Fibroblast of mammary gland (primary cell): ENCODE measurements around the gene COQ10B.
A peak's percentile ranks its signal among the peaks of the same experiment; 100 is the strongest.

ENCODE experiments used
- DNase-seq: peaks from one replicate; pipeline ENCODE4 v3.0.0-alpha.2; 2010; ENCODE audit warnings: low read depth
- H3K4me3 ChIP-seq: 2 replicates; pipeline ENCODE4 v1.5.1; 2011; ENCODE audit warnings: low read depth, mild to moderate bottlenecking, low read length, moderate library complexity; ENCODE audit not compliant: control insufficient read depth
- TF ChIP-seq, protein P1 (sequence below): conservative IDR thresholded peaks from 2 replicates; pipeline ENCODE4 v1.5.1; 2011; ENCODE audit warnings: low read depth, low read length, inconsistent platforms; ENCODE audit not compliant: control insufficient read depth, insufficient read depth

Gene COQ10B

DNA sequence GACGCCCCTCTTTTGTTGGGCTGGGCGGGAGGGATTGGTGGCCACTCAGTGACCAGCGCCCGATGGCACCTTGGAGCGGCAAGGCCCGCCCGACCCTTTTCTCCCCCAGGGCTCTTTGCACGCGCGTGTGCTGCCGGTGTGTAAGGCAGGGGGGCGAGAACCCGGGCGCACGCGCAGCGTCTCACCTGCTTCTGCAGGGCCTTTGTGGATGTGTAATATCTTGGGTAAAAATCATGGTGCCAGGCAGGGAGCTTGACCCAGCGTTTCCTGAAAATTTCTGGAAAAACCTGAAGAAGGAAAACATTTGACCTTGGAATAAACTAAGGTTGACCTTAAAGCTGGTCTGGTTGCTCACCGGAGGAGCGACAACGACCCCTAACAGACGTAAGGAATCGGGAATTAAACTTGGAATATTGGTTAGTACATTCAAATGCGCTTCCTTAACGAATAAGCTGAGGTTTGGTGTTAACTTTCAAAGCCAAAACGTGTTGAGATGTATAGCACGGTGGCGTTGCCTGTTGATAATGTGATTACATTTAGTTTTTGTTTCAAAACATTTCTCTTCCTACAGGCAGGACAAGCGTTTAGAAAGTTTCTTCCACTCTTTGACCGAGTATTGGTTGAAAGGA, 47.3 kb downstream of the COQ10B start:
- peak; percentile 10 for DNase-seq
- peak overlapping the region; percentile 79 for H3K4me3 ChIP-seq
- TF ChIP-seq, protein P1, sequence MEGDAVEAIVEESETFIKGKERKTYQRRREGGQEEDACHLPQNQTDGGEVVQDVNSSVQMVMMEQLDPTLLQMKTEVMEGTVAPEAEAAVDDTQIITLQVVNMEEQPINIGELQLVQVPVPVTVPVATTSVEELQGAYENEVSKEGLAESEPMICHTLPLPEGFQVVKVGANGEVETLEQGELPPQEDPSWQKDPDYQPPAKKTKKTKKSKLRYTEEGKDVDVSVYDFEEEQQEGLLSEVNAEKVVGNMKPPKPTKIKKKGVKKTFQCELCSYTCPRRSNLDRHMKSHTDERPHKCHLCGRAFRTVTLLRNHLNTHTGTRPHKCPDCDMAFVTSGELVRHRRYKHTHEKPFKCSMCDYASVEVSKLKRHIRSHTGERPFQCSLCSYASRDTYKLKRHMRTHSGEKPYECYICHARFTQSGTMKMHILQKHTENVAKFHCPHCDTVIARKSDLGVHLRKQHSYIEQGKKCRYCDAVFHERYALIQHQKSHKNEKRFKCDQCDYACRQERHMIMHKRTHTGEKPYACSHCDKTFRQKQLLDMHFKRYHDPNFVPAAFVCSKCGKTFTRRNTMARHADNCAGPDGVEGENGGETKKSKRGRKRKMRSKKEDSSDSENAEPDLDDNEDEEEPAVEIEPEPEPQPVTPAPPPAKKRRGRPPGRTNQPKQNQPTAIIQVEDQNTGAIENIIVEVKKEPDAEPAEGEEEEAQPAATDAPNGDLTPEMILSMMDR = no peak

DNA sequence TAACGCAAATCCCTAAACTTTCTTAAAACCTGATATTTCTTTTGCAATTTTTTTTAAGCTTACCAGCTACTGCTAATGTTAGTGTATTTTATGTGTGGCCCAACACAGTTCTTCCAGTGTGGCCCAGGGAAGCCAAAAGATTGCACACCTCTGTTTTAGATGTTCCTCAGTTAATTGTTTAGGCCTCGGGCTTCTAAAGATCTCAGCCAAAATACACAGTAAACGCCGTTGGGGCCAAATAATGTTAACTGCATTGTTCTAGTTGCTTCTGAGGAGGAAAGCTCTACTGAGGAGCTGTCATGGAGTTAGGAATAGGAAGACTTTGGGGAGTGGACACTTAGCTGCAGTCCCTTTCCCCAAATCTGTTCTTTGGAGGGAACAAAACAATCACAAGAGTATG, 48.8 kb downstream of the COQ10B start:
- TF ChIP-seq, protein P1 = no peak
- H3K4me3 ChIP-seq = no peak overlapping the region
- no peak for DNase-seq

DNA sequence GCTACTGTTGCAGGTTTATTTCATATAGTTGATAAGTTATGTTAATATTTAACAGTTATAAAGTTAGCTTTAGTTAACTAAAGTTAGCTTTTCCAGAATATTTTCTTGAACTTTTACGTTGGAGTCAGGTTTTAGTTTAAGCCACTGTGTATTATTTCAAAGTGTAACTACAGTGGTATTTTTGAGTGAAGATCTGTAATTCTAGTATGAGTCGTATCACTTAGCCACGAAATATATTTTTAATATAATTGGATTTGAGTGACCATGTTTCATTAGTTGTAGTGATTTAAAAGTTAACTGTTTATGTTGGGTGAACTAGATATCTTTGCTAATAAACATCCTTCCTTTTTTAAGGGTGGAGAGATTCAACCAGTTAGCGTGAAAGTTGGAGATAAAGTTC, 49.3 kb downstream of the COQ10B start:
- DNase-seq = no peak
- no peak overlapping the region for H3K4me3 ChIP-seq
- TF ChIP-seq, protein P1 = no peak

DNA sequence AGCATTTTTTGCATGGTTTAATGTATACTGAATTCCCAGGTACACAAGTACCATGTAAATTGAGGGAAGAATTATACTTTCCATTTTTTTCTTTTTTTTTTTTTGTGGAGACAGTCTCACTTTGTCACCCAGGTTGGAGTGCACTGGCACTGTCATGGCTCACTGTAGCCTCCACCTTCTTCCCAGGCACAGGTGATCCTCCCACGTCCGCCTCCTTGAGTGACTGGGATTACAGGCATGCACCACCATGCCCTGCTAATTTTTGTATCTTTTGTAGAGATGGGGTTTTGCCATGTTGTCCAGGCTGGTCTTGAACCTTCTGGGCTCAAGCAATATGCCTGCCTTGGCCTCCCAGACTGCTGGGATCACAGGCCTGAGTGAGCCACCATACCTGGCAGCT, 50.6 kb downstream of the COQ10B start:
- TF ChIP-seq, protein P1 = no peak
- no peak for DNase-seq
- H3K4me3 ChIP-seq = no peak overlapping the region

DNA sequence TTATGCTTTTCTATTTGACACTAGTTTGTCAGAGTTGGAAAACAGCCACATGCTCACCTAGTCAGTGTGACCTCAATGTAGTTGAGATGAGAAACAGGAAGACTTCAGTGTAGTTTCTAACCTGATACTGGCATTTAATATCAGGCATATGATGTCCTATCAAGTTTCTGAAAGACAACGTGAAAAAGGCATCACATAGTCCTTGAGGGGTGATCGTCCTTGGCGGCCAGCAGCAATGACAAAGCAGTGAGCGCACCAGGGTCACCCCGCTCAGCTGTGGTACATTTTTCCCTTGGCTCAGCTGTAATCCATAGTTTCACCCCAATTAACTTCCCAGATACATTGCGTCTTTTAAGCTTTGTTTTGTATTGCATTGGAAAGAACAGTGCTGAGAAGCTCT, 51.2 kb downstream of the COQ10B start:
- no peak overlapping the region for H3K4me3 ChIP-seq
- TF ChIP-seq, protein P1 = no peak
- no peak for DNase-seq

DNA sequence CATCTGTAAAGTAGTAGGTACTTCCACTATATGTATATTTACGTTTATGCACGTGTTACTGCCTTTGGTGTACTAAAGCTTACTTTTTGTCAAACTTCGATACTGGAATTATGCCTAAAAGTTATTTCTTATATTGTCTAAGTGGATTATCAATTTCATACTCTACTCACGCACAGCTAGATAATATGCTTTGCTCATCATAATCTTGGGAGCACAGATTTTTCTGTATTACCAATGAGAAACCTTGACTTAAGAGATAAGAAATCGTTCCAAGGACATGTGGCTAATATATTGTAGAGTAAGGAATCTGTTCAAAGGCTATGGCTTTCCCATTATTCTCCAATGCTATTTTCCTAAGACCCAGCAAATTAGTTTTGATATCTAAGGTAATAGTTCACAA, 53.3 kb downstream of the COQ10B start:
- TF ChIP-seq, protein P1 = no peak
- no peak overlapping the region for H3K4me3 ChIP-seq
- DNase-seq = no peak

DNA sequence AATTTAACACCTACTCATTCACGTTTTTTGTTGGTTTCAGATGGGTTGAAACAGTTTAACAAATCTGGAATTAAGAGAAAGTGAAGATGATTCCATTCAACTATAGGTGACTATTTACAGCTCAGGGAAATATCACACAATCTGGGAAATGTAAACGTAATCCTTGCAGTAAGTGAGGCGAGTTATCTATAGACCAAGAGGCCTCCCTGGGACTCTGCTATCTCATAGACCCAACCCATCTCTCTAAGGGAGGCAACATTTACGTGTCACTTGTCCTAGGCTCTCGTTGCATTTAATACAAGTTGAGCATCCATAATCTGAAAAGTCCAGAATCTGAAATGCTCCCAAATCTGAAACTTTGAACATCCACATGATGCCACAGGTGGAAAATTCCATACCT, 60.6 kb downstream of the COQ10B start:
- TF ChIP-seq, protein P1 = no peak
- no peak for DNase-seq
- H3K4me3 ChIP-seq = no peak overlapping the region
